ENCODE data around the gene ABCB1.

- TF ChIP-seq CTCF (optimal IDR thresholded peaks at IDR 0.05 in 1 of 3, IDR thresholded peaks at IDR 0.05 in 1 of 3, conservative IDR thresholded peaks at IDR 0.05 in 1 of 3; ENCODE audit: extremely low read depth in 1 of 3, insufficient read depth in 2 of 3, low read length in 3 of 3): no peak
- no peak for TF ChIP-seq EZH2 (IDR thresholded peaks at IDR 0.05; ENCODE audit: low read length)
Observed at GRCh38 chr7:87627634-87627994, 26.9 kb upstream of the ABCB1 start.

Measured in keratinocyte (primary cell).